GM18909 (cell line): ENCODE measurements around the gene RAB31.
"Not testable (repeated sequence)": the region's sequence is repeated elsewhere in the genome, so short reads cannot be mapped to it uniquely, and the experiment has no call there.

Experiments
- ATAC-seq: cut with Tn5 transposase; IDR thresholded peaks from one replicate; pipeline ENCODE4 v1.9.1; 2021; ENCODE audit warnings: mild to moderate bottlenecking; ENCODE audit not compliant: unreplicated experiment, poor library complexity

The RAB31 gene

DNA sequence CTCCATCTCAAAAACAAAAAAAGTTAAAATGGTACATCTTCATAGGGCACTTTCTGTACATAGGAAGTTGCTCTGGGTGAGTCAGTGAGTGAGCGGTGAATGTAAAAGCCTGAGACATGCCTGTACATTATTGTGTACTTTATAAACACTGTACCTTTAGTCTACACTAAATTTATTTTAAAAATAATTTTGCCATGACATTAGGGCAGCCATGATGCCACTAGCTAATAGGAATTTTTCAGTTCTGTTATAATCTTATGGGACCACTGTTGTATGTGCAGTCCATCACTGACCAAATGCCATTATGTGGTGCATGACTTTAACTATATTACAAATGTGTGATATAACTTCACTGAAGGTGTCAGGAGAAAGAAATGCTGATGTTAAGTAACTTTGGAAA, 166.6 kb downstream of the RAB31 start:
- no peak for ATAC-seq

DNA sequence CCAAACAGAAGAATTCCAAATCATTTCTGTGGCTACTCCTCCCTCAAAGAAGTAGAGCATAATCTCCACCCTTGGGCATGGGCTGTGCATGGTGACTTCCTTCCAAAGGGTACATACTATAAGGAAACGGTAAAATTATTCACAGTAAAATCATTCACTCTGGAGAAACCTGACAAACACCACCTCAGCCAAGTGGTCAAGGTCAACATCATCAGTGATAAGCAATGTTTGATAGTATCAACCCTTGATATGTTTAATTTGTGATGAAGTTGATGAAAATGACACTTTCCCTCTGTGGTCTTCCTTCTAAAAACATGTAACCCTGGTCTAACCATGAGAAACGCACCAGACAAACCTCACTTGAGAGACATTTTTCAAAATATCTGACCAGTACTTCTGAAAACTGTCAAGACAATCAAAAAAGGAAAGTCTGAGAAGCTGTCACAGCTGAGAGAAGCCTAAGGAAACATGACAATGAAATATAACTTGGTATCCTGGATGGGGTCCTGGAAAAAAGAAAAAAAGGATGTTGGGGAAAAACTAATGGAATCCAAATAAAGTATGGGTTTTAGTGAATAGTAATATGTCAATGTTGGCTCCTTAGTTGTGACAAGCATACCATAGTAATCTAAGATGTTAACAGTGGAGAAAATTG, 168.2 kb downstream of the RAB31 start:
- ATAC-seq, result no peak

DNA sequence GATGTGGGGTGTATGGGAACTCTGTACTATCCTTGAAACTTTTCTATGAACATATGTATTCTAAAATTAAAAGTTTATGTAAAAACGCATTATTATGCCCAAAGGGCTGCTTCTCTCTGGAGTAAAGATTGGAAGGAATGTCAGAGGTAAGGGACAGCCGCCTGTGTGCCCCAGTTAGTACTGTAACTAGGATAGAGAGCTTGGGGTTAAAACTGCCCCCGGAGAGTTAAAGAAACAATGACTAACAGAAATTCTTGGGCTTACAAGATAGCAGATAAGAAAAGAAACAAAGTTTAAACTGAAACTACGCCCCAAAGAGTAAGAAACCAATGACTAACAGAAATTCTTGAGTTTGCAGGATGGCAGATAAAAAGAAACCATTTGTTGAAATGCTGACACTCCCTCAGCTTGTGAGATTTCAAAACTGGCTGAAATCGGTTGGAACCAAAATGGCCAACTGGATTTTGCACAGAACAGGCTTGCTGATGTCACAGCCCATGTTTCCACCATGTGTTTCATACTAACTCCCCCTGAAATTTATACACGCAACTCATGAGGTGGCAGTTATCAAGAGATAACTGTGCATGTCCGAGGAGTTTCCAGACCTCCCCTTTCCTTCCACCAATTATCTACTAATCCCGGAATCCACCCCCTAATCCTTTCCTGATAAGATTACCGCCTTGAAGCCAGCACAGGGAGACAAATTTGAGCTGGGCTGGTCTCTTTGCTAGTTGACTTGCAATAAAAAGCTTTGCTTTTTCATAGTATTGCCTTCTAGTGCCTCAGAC, 169.0 kb downstream of the RAB31 start:
- ATAC-seq, result no peak

DNA sequence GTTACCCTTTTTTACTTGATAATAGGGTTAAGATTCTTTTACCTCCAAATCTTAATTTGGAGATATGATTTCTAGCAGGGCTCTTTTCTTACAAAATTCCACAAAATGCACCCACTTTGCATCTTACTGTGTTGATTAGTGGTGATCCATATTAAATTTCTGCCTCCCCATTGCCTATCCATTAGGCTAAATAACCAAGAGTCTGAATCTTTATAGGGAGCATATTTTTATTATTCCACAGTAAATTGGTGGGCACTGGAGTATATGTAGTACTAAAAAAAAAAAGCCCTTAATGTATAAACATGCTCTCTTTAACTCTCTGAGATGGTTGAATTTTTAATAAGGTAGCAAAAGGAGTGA, 169.5 kb downstream of the RAB31 start:
- no peak for ATAC-seq

DNA sequence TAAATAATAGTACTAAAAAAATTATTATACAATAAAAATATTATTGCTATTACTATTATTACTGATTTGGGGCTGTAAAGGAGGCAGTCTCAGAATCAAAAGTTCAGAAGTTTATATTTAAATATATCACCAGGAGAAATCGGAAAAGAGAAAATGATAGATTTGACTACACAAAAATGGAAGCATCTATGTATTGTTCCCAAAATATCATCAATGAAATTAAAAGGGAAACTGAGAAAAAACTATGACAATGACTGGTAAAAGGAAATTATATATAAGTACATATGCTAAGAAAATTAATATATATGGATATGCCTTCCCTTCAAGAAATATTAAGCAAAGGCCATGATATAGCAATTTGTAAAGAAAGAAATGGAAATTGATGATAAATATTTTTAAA, 170.0 kb downstream of the RAB31 start:
- ATAC-seq, result no peak

DNA sequence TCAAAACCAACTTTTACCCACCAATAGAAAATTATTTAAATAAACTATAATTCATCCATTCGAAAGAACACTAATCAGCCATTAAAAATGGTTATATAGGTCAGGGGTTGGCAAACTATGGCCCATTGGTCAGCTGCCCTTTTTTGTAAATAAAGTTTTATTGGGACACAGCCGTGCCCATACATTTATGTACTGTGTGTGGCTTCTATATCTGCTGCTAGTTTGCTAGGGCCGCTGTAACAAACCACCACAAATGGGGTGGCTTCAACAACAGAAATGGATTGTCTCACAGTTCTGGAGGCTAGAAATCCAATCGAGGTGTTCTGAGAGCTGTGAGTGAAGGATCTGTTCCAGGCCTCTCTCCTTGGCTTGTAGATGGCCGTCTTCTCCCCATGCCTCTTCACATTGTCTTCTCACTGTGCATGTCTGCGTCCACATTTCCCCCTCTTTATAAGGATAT, 170.7 kb downstream of the RAB31 start:
- no peak for ATAC-seq

DNA sequence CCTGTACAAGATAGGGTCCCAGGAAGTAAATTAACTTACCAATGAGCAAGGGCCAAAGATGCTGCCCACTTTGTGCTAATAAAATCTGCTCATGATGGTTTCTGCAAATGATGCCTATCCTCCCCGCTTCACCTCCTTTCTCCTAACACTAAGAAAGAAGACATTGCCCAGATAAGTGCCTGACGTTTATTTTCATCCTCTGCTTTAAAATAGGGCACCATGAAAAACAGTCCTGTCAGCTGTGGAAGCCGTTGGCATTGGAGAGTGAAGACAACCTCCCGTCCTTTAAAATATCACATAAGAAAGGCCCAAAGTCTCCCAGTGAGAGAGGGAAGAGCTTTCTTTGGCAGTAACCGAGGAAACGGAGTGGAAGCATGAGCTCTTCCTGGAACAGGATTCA, 176.0 kb downstream of the RAB31 start:
- no peak for ATAC-seq

DNA sequence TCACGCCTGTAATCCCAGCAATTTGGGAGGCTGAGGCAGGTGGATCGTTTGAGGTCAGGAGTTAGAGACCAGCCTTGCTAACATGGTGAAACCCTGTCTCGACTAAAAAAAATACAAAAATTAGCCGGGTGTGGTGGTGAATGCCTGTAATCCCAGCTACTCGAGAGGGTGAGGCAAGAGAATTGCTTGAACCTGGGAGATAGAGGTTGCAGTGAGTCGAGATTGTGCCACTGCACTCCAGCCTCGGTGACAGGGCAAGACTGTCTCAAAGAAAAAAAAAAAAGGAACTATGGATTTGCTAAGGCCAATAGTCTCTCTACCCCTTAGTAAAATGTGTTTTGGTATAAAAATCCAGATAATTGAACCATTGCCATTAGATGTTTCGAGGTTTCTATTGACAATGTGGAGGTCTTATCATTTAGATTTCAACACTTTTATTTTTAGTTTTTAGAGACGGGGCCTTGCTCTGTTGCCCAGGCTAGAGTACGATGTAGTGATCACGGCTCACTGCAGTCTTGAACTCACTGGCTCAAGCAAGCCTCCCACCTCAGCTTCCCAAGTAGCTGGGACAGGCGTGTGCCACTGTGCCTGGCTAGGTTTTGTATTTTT, 176.5 kb downstream of the RAB31 start:
- ATAC-seq, result no peak

DNA sequence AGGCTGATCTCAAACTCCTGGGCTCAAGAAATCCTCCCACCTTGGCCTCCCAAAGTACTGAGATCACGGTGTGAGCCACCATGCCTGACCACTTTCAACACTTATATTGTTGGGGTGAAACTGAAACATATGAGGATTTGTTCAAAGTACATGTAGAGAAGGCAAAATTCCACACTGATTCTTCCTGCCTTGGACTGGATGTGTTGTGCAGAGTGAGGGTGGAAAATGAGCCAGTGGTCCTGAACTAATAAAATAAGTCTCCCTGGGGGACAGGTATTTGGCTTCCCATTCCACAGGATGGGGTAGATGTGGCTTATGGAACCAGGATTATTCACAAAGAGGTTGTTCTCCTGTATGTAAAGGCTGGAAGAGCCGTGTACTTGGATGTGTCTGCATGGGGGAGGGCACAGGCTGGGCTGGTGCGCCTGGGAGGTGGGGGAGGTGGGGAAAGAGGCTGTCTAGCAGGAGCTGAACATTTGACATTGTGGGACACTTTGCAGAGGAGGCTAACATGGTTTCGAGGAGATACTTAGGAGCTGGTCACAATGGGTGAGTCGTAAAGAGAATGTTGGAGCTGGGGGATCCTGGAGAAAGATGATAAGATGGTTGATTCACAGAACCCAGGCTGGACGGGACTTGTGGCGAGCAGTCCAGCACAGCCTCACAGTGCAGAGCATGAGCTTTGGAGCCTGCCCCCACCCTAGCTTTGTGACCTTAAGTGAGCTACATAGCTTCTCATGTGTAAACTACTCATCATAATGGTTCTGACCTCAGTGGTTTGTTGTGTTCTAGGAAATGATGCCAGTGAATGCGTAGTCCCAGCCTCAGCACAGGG, 177.3 kb downstream of the RAB31 start, which contains the start of gene TXNDC2:
Gene TXNDC2 (plus strand): TSS at position 804 of the 835 bp plus-strand sequence. CDS start 708 bp downstream, outside the sequence.
- no peak for ATAC-seq

DNA sequence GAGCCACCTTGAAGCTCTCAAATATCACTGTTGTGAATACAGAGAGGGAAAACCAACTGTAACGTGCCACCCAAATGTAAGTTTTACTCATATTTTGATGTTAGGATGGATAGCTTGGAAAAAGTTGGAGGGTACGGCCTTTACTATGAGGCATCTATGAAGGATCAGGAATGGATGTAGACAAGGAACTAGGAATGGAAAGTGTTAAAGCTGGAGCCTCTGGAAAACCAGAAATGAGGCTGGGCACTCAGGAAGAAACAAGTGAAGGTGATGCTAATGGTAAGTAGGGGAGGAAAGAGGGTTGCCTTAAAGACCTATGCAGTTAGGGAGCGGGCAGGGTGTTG, 177.9 kb downstream of the RAB31 start:
- no peak for ATAC-seq

DNA sequence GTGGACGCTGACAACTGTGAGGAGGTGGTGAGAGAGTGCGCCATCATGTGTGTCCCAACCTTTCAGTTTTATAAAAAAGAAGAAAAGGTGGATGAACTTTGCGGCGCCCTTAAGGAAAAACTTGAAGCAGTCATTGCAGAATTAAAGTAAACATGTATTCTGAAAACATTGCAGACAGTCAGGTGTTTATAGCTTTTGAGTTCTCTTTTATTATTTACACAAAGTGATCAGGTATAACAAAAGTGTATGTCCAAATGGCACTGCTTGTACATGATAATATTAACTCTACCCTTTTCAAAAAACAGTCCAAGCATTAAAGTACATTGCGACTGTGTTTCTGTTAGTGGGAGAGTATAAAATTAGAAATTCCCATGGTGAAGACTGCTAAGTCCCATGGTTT, 179.9 kb downstream of the RAB31 start:
- no peak for ATAC-seq

DNA sequence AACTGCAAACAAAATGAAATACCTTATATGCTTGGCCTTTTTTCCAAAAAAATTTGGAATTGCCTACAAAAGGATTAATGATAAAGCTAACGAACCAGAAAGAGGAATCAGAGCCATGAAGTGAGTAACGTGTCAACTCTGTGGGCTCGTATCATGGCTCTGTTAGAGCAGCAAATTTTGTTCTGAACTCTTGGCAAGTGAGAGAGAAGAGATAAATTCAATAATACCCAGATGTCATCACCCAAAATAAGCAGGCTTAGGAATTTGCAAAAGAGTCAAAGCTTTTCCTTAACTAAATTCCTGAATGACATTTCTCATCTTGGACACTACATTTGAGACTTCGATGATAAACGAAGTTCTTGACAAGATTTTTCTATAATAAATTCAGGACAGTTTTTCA, 182.1 kb downstream of the RAB31 start:
- ATAC-seq, result no peak

DNA sequence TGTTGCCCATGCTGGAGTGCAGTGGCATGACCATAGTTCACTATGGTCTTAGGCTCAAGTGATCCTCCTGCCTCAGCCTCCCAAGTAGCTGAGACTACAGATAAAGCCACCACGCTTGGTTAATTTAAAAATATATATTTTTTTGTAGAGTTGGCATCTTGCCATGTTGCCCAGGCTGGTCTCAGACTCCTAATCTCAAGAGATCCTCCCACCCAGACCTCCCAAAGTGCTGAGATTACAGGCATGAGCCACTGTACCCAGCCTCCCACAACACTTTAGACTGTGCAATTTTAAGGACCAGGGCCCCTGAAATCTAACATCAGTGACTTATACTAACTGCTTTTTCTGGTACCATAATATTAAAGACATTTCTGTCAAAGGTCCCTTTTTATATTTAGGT, 182.9 kb downstream of the RAB31 start:
- no peak for ATAC-seq

DNA sequence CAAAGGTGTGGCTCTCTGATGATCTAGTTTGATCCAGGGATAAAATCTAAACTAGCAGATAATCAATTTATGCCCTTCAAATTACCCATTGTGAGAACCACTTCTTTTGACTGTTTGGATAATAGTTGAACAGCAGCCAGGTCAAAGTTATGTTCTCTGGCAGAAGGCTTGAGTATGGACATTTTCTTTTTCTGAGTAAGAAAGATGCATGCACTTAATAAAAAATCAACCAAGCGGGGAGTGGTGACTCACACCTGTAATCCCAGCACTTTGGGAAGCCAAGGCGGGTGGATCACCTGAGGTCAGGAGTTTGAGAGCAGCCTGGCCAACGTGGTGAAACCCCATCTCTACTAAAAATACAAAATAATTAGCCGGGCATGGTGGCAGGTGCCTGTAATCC, 183.4 kb downstream of the RAB31 start:
- not testable (repeated sequence) for ATAC-seq

DNA sequence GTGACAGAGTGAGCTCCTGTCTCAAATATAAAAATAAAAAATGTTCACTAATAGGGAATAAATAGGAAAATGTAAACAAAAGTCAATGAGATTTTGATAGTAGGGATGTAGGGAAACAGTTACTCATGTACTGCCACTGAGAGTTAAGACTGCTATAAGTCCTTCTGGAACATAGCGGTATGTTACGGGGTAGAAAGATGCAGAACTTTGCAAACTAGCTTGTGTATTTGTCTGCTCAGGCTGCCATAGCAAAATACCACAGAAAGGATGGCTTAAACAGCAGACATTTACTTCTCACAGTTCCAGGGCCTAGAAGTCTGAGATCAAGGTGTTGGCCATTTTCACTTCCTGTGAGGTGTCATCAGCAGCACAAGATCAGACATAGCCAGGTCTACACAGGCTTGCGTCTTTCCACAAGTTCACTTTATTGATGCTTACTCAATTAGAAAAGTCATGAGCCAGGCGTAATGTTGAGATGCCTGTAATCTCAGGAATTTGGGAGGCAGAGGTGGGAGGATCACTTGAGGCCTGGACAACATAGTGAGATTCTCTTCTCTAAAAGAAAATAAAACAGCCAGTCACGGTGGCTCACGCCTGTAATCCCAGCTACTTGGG, 186.5 kb downstream of the RAB31 start:
- no peak for ATAC-seq

DNA sequence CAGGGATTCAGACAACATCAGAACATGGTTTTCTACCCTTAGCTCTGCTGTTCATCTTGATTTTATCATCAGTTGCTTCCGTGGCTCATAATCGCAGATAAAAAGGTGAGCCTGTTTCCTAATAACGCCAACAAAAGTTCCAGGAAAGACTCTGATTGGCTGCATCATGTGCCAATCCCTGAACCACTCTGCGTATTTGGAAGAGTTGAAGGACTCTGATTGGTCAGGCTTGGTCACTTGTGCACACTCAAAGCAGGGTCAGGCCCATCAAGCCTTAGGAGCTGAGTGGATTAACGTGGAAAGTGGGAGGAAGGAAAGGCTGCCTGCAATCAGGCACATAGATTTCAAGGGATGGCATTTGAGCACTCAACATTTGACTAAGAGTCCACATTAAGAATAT, 189.0 kb downstream of the RAB31 start:
- no peak for ATAC-seq

DNA sequence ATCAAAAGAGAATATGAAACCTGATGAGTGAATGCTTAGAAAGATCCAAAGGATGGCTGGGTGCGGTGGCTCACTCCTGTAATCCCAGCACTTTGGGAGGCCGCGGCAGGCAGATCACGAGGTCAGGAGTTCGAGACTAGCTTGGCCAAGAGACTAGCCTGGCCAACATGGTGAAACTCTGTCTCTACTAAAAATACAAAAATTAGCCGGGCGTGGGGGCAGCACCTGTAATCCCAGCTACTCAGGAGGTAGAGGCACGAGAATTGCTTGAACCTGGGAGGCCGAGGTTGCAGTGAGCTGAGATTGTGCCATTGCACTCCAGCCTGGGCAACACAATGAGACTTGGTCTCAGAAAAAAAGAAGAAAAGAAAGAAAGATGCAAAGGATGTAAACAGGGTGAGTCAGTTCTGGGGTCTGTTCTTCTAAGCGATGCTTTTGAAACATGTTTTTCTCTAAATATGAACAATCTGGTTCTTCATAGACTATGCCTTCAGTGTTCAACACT, 189.7 kb downstream of the RAB31 start:
- ATAC-seq, result not testable (repeated sequence)

DNA sequence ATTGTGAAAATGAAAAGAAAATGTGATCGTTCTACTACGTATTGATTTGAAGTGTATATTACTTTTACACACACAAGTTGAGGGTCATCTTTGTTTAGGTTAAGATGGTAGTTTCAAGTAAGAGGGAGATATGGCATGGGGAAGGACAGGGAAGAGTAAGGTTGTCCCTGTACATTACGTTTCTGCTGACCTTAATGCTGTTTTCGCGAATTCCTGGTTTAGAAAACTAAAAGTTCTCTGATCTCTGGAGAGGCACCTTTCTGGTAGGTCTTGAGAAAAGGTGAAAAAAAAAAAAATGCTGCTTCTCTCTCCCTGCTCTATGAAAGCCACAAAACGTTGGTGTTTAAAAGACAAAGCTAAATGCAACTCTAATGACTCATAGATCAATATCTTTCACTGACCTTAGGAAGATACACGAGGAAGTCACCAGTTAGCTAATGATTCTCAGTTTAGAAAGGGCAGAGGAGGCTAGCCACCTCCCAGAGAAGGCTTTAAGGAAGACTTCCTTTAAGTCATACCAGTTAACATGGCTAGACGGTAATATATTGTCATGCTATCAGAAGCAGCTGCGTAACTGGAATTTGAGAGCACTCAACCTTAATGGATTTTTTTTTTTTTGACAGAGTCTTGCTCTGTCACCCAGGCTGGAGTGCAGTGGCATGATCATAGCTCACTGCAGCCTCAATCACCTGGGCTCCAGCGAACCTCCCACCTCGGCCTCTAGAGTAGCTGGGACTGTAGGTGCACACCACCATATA, 190.9 kb downstream of the RAB31 start:
- no peak for ATAC-seq

DNA sequence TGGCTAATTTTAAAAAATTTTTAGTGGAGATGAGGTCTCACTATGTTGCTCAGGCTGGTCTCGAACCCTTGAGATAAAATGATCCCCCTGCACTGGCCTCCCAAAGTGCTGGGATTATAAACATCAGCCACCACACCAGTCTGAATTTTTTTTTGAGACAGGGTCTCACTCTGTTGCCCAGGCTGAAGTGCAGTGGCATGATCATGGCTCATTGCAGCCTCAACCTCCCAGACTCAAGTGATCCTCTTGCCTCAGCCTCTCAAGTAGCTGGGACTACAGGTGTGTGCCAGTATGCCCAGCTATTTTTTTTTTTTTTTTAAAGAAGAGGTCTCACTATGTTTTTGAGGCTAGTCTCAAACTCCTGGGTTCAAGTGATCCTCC, 191.4 kb downstream of the RAB31 start:
- ATAC-seq, result not testable (repeated sequence)
